Transverse colon (tissue), 4 donors: ENCODE measurements around the gene TM9SF1. TPM values are rescaled to one million over a fixed set of nuclear protein-coding genes. Genes with fewer than 3 reads are reported as not detected.
A peak's percentile ranks its signal among the peaks of the same experiment; 100 is the strongest.

ENCODE experiments used
- DNase-seq: peaks from one replicate; pipeline ENCODE4 v3.0.0-alpha.2; 2019
- H3K27ac ChIP-seq, 4 donors: fragments of 200-600 bp; sonication (generic); 2 replicates each; pipeline ENCODE4 v1.5.1; 2016 to 2018; ENCODE audit warnings: inconsistent platforms in 4 of 4
- H3K27me3 ChIP-seq: fragments of 200-600 bp; sonication (generic); 2 replicates; pipeline ENCODE4 v1.5.1; 2017; ENCODE audit warnings: inconsistent platforms
- H3K36me3 ChIP-seq, 4 donors: fragments of 200-600 bp; sonication (generic); 2 replicates each; pipeline ENCODE4 v1.5.1; 2017 to 2019; ENCODE audit warnings: inconsistent platforms in 4 of 4
- H3K4me1 ChIP-seq, 4 donors: fragments of 200-600 bp; sonication (generic); 2 replicates each; pipeline ENCODE4 v1.5.1; 2017 to 2020; ENCODE audit warnings: inconsistent platforms in 4 of 4
- H3K4me3 ChIP-seq, 4 donors: fragments of 200-600 bp; sonication (generic); 1 replicate in 1 of 4; 2 replicates in 3 of 4; pipeline versions ENCODE4 v1.5.1 to v1.6.1; 2017 to 2019; ENCODE audit warnings: inconsistent platforms in 4 of 4
- H3K9me3 ChIP-seq, 2 donors: fragments of 200-600 bp; sonication (generic); 2 replicates each; pipeline ENCODE4 v1.5.1; 2017 to 2019; ENCODE audit warnings: inconsistent platforms in 2 of 2
- EP300 ChIP-seq: sonication (generic); formaldehyde crosslinking; IDR thresholded peaks from one replicate; pipeline ENCODE4 v1.6.1; 2017; ENCODE audit warnings: antibody characterized with exemption, low read depth
- POLR2A ChIP-seq: fragments of 450-650 bp; IDR thresholded peaks from one replicate; pipeline ENCODE4 v1.6.1; 2016; ENCODE audit warnings: antibody characterized with exemption, mild to moderate bottlenecking, moderate library complexity
- POLR2AphosphoS5 ChIP-seq, 3 donors: sonication (generic); formaldehyde crosslinking; IDR thresholded peaks; one replicate each; pipeline ENCODE4 v1.6.1; 2016; ENCODE audit warnings: antibody characterized with exemption in 3 of 3
- WGBS, 2 donors: methylation state at CpG; one replicate each; pipeline ENCODE4 v1.1.5; 2018; ENCODE audit warnings: low coverage in 1 of 2; 5-methylcytosine and 5-hydroxymethylcytosine counted together
- in situ Hi-C, 4 donors: fragments of 200-750 bp; cut with MboI; loops; one replicate each; pipeline versions ENCODE4 v1.15.0 to v1.15.1; 2017; ENCODE audit warnings: low sequenced_read_pairs in 3 of 4, low pct_ligation_motif_present in 1 of 4, low pct_unique_long_range_greater_than_20kb in 1 of 4
- intact Hi-C: fragments of 100-400 bp; cut with DNase I; formaldehyde crosslinking; loops from one replicate; pipeline ENCODE4 v1.15.1; 2023; ENCODE audit warnings: low total_unique reads
- total RNA-seq, 4 donors: library from RNA; depleted of rRNA; stranded (reverse); fragments of >200 nt; gene quantifications; one replicate each; pipeline ENCODE4 v1.1.0, GENCODE V29; 2016
- TF ChIP-seq, protein P1 (sequence below), 5 experiments: fragments of 200-600 bp in 3 of 5; fragments of 450-650 bp in 2 of 5; sonication (generic) in 3 of 5; IDR thresholded peaks; 1 replicate in 2 of 5; 2 replicates in 3 of 5; pipeline ENCODE4 v1.5.1; 2016 to 2017; ENCODE audit warnings: antibody characterized with exemption in 5 of 5, inconsistent platforms in 3 of 5, mild to moderate bottlenecking in 2 of 5, moderate library complexity in 1 of 5

TM9SF1 gene
- total RNA-seq, 4 donors from 2014 or later: 32.9 to 127 (median 63.9) TPM

DNA sequence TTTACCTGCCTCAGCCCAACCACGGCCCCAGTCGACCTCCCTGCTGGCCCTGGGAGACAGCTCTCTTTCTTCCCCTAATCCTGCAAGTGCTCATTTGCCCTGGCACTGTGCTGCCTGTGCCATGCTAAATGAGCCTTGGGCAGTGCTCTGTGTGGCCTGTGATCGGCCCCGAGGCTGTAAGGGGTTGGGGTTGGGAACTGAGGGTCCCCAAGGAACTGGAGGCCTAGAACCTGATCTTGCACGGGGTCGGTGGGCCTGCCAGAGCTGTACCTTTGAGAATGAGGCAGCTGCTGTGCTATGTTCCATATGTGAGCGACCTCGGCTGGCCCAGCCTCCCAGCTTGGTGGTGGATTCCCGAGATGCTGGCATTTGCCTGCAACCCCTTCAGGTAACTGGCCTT is 45.2 kb downstream of the TM9SF1 start:
- intact Hi-C loops: loop anchor here (10.0 kb wide), 1 partner anchor 45 kb away; no protein-coding TSS in a partner anchor
- no peak overlapping the region for H3K4me3 ChIP-seq
- H3K36me3 ChIP-seq: peaks cover 0 to 34% (median 14%) of the 10 kb centered on the region in 4 donors
- no peaks in the 10 kb centered on the region for H3K27me3 ChIP-seq
- no peak overlapping the region for H3K27ac ChIP-seq
- DNase-seq: no peak
- no peak for TF ChIP-seq POLR2A
- TF ChIP-seq EP300: no peak
- no peak for TF ChIP-seq POLR2AphosphoS5 (IDR thresholded peaks at IDR 0.05)
- TF ChIP-seq, protein P1, sequence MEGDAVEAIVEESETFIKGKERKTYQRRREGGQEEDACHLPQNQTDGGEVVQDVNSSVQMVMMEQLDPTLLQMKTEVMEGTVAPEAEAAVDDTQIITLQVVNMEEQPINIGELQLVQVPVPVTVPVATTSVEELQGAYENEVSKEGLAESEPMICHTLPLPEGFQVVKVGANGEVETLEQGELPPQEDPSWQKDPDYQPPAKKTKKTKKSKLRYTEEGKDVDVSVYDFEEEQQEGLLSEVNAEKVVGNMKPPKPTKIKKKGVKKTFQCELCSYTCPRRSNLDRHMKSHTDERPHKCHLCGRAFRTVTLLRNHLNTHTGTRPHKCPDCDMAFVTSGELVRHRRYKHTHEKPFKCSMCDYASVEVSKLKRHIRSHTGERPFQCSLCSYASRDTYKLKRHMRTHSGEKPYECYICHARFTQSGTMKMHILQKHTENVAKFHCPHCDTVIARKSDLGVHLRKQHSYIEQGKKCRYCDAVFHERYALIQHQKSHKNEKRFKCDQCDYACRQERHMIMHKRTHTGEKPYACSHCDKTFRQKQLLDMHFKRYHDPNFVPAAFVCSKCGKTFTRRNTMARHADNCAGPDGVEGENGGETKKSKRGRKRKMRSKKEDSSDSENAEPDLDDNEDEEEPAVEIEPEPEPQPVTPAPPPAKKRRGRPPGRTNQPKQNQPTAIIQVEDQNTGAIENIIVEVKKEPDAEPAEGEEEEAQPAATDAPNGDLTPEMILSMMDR (IDR thresholded peaks at IDR 0.05): no peak
- 80 to 91% methylated on average over 1 to 9 of the region's 9 CpGs for WGBS, 2 donors
- H3K9me3 ChIP-seq: no peaks in the 10 kb centered on the region
- in situ Hi-C loops: no loop called here
- H3K4me1 ChIP-seq: peaks cover 12 to 24% (median 20%) of the 10 kb centered on the region in 4 donors

DNA sequence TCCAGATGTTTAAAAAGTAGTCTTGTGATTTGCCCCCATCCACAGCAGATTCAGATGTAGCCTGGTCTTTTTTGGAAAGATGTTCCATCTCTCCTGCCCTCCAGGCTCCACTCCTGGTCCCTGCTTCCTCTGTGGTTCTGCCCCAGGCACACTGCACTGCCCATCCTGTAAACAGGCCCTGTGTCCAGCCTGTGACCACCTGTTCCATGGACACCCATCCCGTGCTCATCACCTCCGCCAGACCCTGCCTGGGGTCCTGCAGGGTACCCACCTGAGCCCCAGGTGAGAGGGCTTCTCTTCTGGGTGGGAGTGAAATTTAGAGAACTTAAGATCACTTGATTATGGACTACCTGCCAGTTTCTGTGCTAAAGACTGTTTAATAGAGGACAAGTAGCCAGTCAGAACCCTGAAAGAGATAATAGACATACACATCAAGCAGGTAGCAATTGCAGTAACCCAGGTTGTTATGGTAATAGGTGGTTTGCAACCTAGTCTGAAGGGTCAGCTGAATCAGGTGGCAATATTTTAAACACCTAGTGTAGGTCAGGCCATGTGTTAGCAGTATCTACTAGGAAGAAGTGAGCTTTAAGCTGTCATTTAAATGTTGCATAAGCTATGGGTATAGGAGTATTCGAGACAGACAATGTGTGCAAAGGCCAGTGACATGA is 45.8 kb downstream of the TM9SF1 start:
- DNase-seq: no peak
- intact Hi-C loops (no loop called here), in situ Hi-C loops (no loop called here)
- no peak overlapping the region for H3K27ac ChIP-seq
- no peak for TF ChIP-seq POLR2A
- no peak for TF ChIP-seq EP300
- TF ChIP-seq POLR2AphosphoS5 (IDR thresholded peaks at IDR 0.05): no peak
- TF ChIP-seq, protein P1 (IDR thresholded peaks at IDR 0.05): no peak
- H3K9me3 ChIP-seq: no peaks in the 10 kb centered on the region
- peaks cover 12 to 30% (median 21%) of the 10 kb centered on the region in 4 donors for H3K4me1 ChIP-seq
- H3K4me3 ChIP-seq: no peak overlapping the region
- H3K27me3 ChIP-seq: no peaks in the 10 kb centered on the region
- 87% methylated on average over 3 of the region's 3 CpGs; no CpG with 5 or more reads in 1 of the 2 donors for WGBS, 2 donors
- H3K36me3 ChIP-seq: peaks cover 0 to 28% (median 10%) of the 10 kb centered on the region in 4 donors

DNA sequence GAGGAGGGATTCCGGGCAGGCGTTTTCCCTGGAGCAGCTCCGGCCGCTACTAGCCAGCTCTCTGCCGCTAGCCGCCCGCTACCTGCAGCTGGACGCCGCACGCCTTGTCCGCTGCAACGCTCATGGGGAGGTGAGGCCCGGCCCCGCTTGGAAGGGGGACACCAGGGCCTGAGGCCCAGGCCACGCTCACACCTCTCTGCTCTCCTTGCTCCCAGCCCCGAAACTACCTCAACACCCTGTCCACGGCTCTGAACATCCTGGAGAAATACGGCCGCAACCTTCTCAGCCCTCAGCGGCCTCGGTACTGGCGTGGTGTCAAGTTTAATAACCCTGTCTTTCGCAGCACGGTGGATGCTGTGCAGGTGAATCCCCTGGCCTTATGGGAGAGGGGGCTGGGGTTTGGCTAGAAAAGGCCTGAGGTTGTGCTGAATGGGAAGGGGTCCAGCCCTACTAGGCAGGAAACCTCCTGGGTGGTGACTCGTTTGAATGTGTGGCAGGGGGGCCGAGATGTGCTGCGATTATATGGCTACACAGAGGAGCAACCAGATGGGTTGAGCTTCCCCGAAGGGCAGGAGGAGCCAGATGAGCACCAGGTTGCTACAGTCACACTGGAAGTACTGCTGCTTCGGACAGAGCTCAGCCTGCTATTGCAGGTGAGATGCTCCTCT is 47.3 kb downstream of the TM9SF1 start:
- TF ChIP-seq EP300 (no peak), POLR2A (no peak)
- no peaks in the 10 kb centered on the region for H3K9me3 ChIP-seq
- peaks cover 0 to 27% (median 6%) of the 10 kb centered on the region in 4 donors for H3K36me3 ChIP-seq
- in situ Hi-C loops (no loop called here), intact Hi-C loops (no loop called here)
- 8% methylated on average over 21 of the region's 29 CpGs; no CpG with 5 or more reads in 1 of the 2 donors for WGBS, 2 donors
- H3K4me1 ChIP-seq: peaks cover 12 to 44% (median 23%) of the 10 kb centered on the region in 4 donors
- peak overlapping the region; percentile 94 to 99 (median 97) for H3K27ac ChIP-seq
- DNase-seq: no peak
- no peaks in the 10 kb centered on the region for H3K27me3 ChIP-seq
- peak overlapping the region; percentile 73 to 98 (median 86) for H3K4me3 ChIP-seq

DNA sequence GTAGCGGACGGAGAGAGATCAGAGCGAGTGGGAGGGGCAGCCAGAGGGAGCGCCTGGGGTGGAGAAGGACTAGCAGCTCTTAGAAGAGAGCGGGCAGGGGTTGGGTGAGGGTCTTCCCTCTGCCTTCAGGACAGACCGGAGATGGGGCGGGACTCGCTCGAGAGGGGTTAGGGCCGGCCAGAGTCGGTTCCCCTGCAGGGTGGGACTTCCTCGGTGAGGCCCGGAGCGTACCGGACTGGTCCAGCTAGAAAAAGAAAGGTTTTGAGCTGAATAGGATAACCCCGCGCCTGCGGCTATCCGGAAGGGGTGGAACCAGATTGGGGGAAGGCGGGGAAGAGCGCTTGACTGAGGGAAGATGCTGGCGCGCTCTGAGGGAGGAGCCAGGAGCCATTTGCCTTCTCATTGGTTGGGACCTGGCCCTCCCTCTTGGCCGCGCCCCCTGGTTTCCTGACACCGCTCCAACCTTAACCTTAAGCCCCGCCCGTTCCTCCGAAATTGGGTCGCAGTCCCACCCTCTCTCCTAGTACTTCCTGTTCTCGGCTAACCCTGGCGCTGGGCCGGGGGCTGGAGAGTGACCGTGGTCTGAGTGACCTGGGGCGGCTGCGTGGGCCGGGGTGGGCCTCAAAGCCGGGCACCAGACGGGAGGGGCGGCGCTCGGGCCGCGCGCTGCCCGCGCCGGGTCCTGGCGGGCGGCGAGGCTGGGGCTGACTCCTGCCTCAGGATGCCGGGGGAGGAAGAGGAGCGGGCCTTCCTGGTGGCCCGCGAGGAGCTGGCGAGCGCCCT is 48.1 kb downstream of the TM9SF1 start, which contains the start of gene RNF31:
RNF31 (plus strand) TSS at position 521 of the 783 bp plus-strand sequence; CDS start at position 722, 201 bp downstream.
- WGBS, 2 donors: 0% methylated on average over 31 of the region's 57 CpGs; no CpG with 5 or more reads in 1 of the 2 donors
- no peaks in the 10 kb centered on the region for H3K9me3 ChIP-seq
- peak within 1 kb of the TSS; percentile 94 to 99 (median 97) for H3K27ac ChIP-seq
- no peaks in the 10 kb centered on the region for H3K27me3 ChIP-seq
- TF ChIP-seq POLR2AphosphoS5 (IDR thresholded peaks at IDR 0.05): peak; percentile 57 to 85 (median 77)
- peak; percentile 61 for TF ChIP-seq POLR2A
- TF ChIP-seq, protein P1 (IDR thresholded peaks at IDR 0.05): no peak
- TF ChIP-seq EP300: no peak
- H3K4me3 ChIP-seq: peak within 1 kb of the TSS; percentile 73 to 98 (median 86)
- H3K4me1 ChIP-seq: peaks cover 14 to 51% (median 30%) of the 10 kb centered on the region in 4 donors
- peak; percentile 99 for DNase-seq
- in situ Hi-C loops: no loop called here
- intact Hi-C loops: no loop called here
- H3K36me3 ChIP-seq: peaks cover 0 to 22% (median 4%) of the 10 kb centered on the region in 4 donors
